ENCODE results near the gene ARL5B.

DNA sequence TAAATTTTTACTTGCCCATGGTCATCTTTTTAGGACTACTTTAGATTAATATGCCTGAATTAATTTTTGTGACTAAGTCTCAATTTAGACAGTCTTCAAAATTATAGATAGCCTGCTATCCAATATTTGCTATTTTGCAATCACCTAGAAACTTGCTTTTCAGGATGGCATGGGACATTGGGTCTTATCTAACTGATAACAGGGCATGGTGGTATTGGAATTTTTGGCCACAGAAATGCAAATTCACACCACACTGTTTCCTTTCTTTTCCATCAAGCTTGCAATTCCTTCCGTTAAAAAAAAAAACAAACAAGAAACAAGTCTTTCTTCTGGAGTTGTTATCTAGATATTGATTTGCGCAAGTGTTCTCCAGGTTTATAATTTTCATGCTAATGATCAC, 8.8 kb downstream of the ARL5B start:
- TF ChIP-seq, protein P1, sequence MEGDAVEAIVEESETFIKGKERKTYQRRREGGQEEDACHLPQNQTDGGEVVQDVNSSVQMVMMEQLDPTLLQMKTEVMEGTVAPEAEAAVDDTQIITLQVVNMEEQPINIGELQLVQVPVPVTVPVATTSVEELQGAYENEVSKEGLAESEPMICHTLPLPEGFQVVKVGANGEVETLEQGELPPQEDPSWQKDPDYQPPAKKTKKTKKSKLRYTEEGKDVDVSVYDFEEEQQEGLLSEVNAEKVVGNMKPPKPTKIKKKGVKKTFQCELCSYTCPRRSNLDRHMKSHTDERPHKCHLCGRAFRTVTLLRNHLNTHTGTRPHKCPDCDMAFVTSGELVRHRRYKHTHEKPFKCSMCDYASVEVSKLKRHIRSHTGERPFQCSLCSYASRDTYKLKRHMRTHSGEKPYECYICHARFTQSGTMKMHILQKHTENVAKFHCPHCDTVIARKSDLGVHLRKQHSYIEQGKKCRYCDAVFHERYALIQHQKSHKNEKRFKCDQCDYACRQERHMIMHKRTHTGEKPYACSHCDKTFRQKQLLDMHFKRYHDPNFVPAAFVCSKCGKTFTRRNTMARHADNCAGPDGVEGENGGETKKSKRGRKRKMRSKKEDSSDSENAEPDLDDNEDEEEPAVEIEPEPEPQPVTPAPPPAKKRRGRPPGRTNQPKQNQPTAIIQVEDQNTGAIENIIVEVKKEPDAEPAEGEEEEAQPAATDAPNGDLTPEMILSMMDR (optimal IDR thresholded peaks at IDR 0.05 in 1 of 3, IDR thresholded peaks at IDR 0.05 in 1 of 3, conservative IDR thresholded peaks at IDR 0.05 in 1 of 3; ENCODE audit: extremely low read depth in 1 of 3, insufficient read depth in 2 of 3, low read length in 3 of 3) = no peak
- no peak for TF ChIP-seq EZH2 (IDR thresholded peaks at IDR 0.05; ENCODE audit: low read length)
